Femur (tissue), 1 donor: ENCODE measurements around the gene TNNI3.
"Not testable (repeated sequence)": the region's sequence is repeated elsewhere in the genome, so short reads cannot be mapped to it uniquely, and the experiment has no call there.

Experiments
- DNase-seq: peaks from one replicate; pipeline ENCODE4 v3.0.0-alpha.2; 2017

The TNNI3 gene

GRCh38 chr19:55172741-55173140 is 15.2 kb upstream of the TNNI3 start:
- no peak for DNase-seq

DNA sequence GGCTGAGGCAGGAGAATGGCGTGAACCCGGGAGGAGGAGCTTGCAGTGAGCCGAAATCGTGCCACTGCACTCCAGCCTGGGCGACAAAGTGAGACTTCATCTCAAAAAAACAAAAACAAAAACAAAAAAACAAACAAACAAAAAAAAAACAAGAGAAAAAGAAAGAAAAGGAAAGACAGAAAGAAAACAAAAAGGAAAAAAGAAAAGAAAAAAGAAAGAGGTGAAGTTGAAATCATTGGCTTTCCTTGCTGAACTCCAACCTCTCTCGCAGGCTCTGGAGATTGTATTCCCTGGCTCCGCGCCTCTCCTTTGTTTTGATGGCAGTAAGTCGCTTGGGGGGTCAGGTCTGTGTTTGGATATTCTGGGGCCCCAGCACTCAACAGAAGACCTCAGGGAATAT is 14.8 kb upstream of the TNNI3 start:
- not testable (repeated sequence) for DNase-seq

DNA sequence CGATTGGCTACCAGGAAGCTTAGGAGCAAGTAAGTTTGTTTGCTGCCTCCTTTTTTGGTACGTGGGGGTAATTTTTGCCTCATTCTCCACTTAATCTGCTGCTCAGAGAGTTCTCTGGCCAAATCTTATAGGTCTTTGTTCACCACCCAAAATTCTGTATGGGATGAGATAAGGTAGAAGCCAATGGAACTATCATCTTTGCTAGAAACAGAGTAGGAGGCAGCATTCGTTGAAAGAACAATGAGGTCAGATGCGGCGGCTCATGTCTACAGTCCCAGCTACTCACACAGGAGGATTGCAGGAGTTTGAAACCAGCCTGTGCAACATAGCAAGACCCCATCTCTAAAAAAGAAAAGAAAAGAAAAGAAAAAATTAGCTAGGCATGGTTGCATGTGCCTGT is 13.9 kb upstream of the TNNI3 start:
- DNase-seq = no peak

DNA sequence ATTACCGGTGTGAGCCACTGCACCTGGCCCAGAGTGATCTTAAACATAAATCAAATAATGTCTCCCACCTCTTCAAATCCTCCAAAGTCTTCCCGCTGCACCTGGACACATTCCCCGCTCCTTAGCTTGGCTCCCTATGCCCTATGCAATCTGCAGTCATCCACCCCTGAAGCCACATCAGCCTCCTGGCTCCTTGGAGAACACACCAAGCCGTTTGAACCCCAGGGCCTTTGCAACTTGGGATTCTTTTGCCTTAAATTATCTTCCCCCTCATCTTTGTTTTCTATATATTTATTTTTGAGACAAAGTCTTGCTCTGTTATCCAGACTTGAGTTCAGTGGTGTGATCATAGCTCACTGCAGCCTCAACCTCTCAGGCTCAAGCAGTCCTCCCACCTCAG is 11.6 kb upstream of the TNNI3 start:
- DNase-seq = no peak

GRCh38 chr19:55166530-55167268 is 9.2 kb upstream of the TNNI3 start, which contains the start of gene DNAAF3:
DNAAF3 (minus strand) TSS chr19:55166613; CDS start chr19:55166413, 200 bp downstream.
- DNase-seq = peak; percentile 93

DNA sequence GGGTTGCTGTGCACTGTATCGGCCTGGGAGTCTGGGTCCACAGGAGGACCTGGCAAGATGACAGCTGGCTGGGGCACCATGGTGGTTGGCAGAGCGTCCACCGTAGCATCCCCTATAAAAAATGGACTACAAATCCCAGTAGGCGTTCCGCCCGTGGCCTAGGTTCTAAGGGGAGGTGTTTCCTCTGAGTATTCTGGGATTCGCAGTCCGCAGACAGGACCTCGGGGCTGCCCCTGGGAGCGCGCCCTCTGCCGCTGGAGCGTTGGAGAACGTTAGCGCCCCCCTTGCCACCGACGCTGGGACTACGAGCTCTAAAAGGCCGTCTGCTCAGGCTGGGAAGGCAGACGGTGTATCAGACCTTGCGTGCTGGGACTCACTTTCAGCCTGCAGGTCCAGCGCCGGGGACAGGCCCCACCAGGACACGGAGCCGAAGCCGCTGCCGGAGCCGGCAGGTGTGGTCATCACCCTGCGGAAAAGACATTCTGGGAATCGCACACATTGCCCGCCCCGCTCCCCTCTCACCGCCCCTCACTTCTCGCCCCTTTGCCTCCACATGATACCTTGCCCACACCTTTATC is 8.5 kb upstream of the TNNI3 start:
- DNase-seq = peak; percentile 54

DNA sequence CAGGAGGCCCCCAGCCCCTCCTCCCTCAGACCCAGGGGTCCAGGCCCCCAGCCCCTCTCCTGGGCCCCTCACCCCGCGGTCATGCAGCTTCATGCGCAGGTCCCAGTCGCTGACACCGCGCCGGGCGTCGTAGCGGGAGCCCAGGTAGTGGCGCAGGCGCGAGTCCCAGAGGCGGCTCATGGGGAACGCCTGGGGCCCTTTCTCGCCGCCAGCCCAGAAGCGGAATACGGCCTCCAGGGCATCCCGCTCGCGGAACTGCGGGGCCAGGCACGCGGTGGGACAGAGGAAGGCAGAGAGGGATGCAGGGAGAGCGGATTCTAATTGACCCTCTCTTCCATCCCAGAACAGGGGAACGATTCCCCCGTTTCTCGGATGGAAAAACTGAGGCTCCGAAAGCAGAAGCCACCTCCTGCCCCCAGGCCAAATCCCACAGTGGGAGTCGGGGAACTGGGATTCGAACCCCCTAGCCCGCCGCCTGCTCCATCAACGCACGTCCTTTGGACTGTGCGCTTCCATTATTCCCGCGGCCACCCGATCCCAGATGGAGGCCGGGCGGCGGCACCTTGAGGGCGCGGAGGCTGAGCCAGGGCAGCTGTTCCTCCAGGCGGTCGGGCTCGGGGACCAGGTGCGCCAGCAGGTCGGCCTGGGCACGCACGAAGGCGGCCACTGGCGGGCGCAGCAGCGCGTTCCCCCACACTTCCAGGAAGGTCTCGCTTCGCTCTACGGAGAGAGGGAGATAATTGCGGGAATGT is 4.2 kb upstream of the TNNI3 start:
- no peak for DNase-seq

DNA sequence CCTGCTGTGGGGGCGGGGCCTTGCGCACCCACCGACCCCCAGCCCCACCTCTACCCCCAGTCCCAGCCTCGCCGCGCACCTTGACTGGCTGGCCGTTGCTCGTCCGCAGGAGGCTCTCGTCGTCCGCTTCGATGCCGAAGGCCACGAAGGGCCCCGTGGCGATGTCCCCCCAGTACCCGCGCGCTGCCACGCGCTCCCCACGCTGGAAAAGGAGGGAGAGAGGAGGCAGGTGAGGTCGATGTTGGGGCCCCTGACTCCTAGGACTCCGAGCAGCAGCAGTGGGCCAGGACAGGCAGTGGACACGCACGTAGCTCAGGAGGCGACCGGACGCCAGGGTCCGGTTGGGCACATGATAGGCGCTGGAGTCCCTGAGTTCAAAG is 3.4 kb upstream of the TNNI3 start:
- no peak for DNase-seq

DNA sequence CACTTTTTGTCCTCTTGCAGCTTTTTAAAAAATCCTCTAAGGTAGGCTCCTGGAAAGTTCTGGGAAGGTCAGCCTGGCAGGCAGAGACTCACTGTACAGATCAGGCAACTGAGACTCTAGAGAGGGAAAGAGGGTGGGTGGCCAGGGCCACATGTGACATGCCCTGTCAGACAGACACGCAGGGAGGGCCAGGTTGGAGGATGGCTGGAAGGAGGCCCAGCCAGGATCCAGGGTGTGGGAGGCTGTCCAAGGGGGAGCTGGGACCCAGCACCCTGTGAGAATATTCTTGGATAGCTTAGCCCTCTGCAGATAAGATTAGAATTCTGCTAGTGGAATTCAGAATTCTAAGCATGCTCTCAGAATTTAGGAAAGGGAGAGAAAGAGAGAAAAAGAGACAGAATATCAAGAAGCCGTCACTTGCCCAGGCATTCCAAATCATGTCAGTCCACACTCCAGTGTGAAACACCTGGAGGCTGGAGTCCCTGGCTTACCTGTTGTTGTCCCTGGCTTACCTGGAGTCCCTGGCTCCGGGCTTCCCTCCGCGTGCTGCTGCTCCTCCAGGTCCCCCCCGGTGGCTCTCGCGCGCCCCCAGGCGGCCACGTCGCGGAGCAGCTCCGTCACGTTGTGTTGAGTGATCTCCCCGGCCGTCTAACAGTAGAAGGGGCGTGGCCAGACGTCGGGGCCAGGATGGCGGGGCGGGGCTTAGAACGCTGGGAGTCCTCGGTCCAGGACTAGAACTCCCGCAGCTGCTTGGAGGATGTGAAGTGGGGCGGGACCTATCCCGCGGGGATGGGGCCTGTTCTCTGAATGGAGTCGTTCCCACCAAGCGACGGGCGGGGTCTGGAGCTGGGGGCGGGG is 2.8 kb upstream of the TNNI3 start:
- DNase-seq = peak; percentile 86

- no peak for DNase-seq
Measured at GRCh38 chr19:55158848-55159749, 1.6 kb upstream of the TNNI3 start.

GRCh38 chr19:55158423-55158822 is 891 bp upstream of the TNNI3 start:
- DNase-seq = no peak

GRCh38 chr19:55156202-55157063 is 1.1 kb downstream of the TNNI3 start:
- peak; percentile 44 for DNase-seq

DNA sequence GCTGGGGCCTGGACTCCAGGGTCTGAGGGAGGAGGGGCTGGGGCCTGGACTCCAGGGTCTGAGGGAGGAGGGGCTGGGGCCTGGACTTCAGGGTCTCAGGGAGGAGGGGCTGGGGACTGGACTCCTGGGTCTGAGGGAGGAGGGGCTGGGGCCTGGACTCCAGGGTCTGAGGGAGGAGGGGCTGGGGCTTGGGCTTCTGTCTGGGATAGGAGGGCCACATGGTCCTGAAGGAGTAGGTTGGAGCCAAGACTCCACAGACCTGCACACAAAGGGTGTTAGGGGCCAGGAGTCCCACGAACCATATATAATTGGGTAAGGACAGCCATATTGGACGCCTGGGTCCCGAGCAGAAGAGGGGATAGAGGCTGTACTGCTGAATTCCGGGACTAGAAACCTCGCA is 1.7 kb downstream of the TNNI3 start:
- not testable (repeated sequence) for DNase-seq

GRCh38 chr19:55153652-55154264 is 3.8 kb downstream of the TNNI3 start:
- DNase-seq = no peak

GRCh38 chr19:55152017-55152416 is 5.5 kb downstream of the TNNI3 start:
- no peak for DNase-seq

DNA sequence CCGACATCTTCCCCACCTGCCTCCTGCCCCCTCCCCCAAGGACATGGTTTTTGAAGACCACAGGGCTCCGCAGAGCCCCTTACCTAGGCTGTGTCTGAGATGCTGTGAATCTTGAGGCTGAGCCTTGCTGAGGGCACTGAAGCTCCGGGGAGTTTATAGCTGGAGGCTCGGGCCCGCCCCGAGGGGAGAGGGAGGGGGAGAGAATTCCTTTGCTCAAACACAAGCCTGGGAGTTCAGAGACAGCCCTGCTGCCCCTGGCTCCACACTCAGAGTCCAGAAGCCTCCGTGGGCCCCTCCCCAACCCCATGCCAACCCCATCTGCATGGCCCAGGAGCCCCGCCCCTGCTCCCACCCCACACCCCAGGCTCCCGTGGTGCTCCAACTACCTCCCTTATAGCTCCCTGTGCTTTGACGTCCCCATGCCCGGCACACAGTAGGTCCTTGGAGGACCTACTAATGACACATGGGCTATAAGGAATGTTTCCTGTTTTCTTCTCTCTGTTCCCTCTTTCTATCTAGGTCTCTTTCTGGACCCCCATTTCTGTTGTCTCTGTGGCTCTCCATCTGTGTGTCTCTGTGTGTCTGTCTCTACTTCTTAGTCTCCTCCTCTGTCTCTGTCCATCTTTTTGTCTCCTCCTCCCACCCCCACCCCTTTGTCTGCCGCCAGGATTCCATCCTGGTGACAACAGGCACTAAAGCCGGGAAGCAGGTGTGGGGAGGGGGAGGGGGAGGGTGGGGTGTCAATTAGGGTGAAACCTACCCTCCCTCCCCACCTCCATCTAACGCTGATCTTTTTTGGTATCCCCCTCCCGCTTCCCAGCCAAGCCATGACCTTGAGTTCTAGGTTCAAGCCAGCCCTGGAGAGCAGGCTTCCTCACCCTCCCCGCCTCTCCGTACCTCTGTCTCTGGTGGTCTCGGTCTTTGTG is 8.2 kb downstream of the TNNI3 start, which contains the start of gene TNNT1:
Gene TNNT1, minus strand, starts transcription at position 129 of the 926 bp plus-strand sequence. CDS start 2,049 bp downstream, outside the sequence.
- DNase-seq = peak; percentile 50

- DNase-seq = peak; percentile 59
Measured at GRCh38 chr19:55147545-55148251, 9.8 kb downstream of the TNNI3 start.

GRCh38 chr19:55146705-55147273 is 10.7 kb downstream of the TNNI3 start:
- DNase-seq = no peak
